ENCODE data around the gene ELOVL6. TPM values are rescaled to one million over a fixed set of nuclear protein-coding genes. Genes with fewer than 3 reads are reported as not detected.

Gene ELOVL6
- total RNA-seq, 3 donors from 2014 or later (not counting 1 experiment from before 2014, with no cell fraction given), result 25.0 to 35.2 (median 30.9) TPM

DNA sequence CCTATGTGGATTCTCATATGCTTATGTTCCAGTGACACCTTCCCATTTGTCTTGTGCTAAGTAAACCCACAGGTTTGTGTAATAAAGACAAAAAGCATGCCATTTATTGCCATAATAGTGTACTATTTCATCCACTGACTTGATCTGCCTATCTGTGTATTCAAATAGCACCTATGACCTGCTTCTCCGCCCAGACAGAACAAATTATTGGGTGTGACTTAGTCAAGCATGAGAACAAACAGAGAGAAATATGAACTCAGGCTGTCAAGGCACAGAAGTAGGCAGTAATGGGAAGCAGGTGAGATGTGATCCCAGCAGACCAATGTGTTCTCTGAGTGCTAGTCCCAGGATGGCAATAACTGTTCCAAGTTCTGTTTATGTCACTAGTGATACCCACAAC, 25.4 kb downstream of the ELOVL6 start:
- Histone ChIP-seq H3K4me3 (ENCODE audit: low read length) (no peak overlapping the region), H3K27me3 (ENCODE audit: control insufficient read depth, insufficient read depth, low read length) (no peaks in the 10 kb centered on the region), H3K27ac (ENCODE audit: low read length) (no peak overlapping the region), H3K36me3 (ENCODE audit: control insufficient read depth, insufficient read depth, low read length) (no peaks in the 10 kb centered on the region), H3K9me3 (ENCODE audit: control insufficient read depth, insufficient read depth, low read length) (no peaks in the 10 kb centered on the region), H3K4me1 (ENCODE audit: control insufficient read depth, insufficient read depth, low read length) (no peaks in the 10 kb centered on the region)
- H3K27me3 Mint-ChIP-seq (ENCODE audit: low read depth in 2 of 2), result no peaks in the 10 kb centered on the region
- DNase-seq (no peak), ATAC-seq (no peak)
- H3K4me3 Mint-ChIP-seq, result no peak overlapping the region
- intact Hi-C loops (cut with micrococcal nuclease), result no loop called here
- H3K4me1 Mint-ChIP-seq, result peaks cover 5 to 8% of the 10 kb centered on the region in 2 donors
- H3K27ac Mint-ChIP-seq, result no peak overlapping the region
- 100% methylated on average over 1 of the region's 1 CpG for WGBS (ENCODE audit: insufficient coverage)
- H3K36me3 Mint-ChIP-seq, result no peaks in the 10 kb centered on the region
- TF ChIP-seq, protein P1, sequence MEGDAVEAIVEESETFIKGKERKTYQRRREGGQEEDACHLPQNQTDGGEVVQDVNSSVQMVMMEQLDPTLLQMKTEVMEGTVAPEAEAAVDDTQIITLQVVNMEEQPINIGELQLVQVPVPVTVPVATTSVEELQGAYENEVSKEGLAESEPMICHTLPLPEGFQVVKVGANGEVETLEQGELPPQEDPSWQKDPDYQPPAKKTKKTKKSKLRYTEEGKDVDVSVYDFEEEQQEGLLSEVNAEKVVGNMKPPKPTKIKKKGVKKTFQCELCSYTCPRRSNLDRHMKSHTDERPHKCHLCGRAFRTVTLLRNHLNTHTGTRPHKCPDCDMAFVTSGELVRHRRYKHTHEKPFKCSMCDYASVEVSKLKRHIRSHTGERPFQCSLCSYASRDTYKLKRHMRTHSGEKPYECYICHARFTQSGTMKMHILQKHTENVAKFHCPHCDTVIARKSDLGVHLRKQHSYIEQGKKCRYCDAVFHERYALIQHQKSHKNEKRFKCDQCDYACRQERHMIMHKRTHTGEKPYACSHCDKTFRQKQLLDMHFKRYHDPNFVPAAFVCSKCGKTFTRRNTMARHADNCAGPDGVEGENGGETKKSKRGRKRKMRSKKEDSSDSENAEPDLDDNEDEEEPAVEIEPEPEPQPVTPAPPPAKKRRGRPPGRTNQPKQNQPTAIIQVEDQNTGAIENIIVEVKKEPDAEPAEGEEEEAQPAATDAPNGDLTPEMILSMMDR (IDR thresholded peaks at IDR 0.05), result no peak
- no peaks in the 10 kb centered on the region for H3K9me3 Mint-ChIP-seq

DNA sequence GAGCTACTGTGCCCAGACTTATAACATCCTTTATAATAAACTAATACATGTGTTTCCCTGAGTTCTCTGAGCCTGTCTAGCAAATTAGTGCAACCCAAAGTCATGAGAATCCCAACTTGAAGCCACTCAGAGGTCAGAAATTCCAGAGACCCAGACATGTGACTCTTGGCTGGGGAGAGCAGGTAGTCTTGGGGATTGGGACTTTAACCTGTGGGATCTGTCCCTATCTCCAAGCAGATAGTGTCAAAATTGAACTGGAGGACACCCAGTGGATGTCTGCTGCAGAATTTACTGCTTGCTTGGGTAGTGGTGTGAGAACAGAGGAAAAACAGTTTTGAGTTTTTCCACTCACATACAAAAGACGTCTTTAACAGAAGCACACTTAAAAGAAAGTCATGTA, 26.4 kb downstream of the ELOVL6 start:
- H3K4me1 Mint-ChIP-seq, result peaks cover 7 to 10% of the 10 kb centered on the region in 2 donors
- H3K4me3 Mint-ChIP-seq, result no peak overlapping the region
- WGBS (ENCODE audit: insufficient coverage), result no CpG with 5 or more reads among the region's 1 CpG
- Histone ChIP-seq H3K36me3 (ENCODE audit: control insufficient read depth, insufficient read depth, low read length) (no peaks in the 10 kb centered on the region), H3K4me3 (ENCODE audit: low read length) (no peak overlapping the region), H3K27ac (ENCODE audit: low read length) (no peak overlapping the region), H3K4me1 (ENCODE audit: control insufficient read depth, insufficient read depth, low read length) (no peaks in the 10 kb centered on the region), H3K9me3 (ENCODE audit: control insufficient read depth, insufficient read depth, low read length) (no peaks in the 10 kb centered on the region), H3K27me3 (ENCODE audit: control insufficient read depth, insufficient read depth, low read length) (no peaks in the 10 kb centered on the region)
- TF ChIP-seq, protein P1 (IDR thresholded peaks at IDR 0.05), result no peak
- H3K27me3 Mint-ChIP-seq (ENCODE audit: low read depth in 2 of 2), result no peaks in the 10 kb centered on the region
- H3K9me3 Mint-ChIP-seq, result no peaks in the 10 kb centered on the region
- H3K27ac Mint-ChIP-seq, result no peak overlapping the region
- ATAC-seq (no peak), DNase-seq (no peak)
- intact Hi-C loops (cut with micrococcal nuclease), result no loop called here
- no peaks in the 10 kb centered on the region for H3K36me3 Mint-ChIP-seq

DNA sequence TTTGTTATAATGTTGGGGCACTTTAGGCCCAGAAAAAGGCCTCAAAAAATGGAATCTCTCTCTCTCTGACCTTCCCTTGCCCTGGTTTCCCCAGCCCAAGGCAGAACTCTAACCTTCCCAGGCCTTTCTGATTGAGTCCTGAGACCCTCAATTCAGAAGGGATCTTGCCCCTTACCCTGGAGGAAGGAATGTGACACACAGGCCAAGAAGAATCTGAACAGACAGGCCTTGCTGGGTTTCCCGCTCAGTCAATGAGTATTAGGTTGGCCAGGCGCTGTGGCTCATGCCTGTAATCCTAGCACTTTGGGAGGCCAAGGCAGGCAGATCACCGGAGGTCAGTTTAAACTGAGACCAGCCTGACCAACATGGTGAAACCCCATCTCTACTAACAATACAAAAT, 27.6 kb downstream of the ELOVL6 start:
- no peak for ATAC-seq
- Histone ChIP-seq H3K9me3 (ENCODE audit: control insufficient read depth, insufficient read depth, low read length) (no peaks in the 10 kb centered on the region), H3K27ac (ENCODE audit: low read length) (no peak overlapping the region), H3K4me3 (ENCODE audit: low read length) (no peak overlapping the region), H3K27me3 (ENCODE audit: control insufficient read depth, insufficient read depth, low read length) (no peaks in the 10 kb centered on the region), H3K4me1 (ENCODE audit: control insufficient read depth, insufficient read depth, low read length) (peaks cover 6% of the 10 kb centered on the region), H3K36me3 (ENCODE audit: control insufficient read depth, insufficient read depth, low read length) (no peaks in the 10 kb centered on the region)
- no peak for DNase-seq
- intact Hi-C loops (cut with micrococcal nuclease), result no loop called here
- H3K27ac Mint-ChIP-seq, result no peak overlapping the region
- H3K9me3 Mint-ChIP-seq, result no peaks in the 10 kb centered on the region
- no peaks in the 10 kb centered on the region for H3K36me3 Mint-ChIP-seq
- peaks cover 17 to 20% of the 10 kb centered on the region in 2 donors for H3K4me1 Mint-ChIP-seq
- no peak overlapping the region for H3K4me3 Mint-ChIP-seq
- 100% methylated on average over 2 of the region's 3 CpGs for WGBS (ENCODE audit: insufficient coverage)
- TF ChIP-seq, protein P1 (IDR thresholded peaks at IDR 0.05), result no peak
- H3K27me3 Mint-ChIP-seq (ENCODE audit: low read depth in 2 of 2), result no peaks in the 10 kb centered on the region
